IPS-11a (cell line): ENCODE measurements around the gene SORL1.
"Not testable (repeated sequence)": the region's sequence is repeated elsewhere in the genome, so short reads cannot be mapped to it uniquely, and the experiment has no call there.

Experiments used
- H3K4me3 ChIP-seq: one replicate; pipeline ENCODE4 v1.5.1; 2013; ENCODE audit warnings: low read depth, low read length, control low read depth

SORL1 gene

DNA sequence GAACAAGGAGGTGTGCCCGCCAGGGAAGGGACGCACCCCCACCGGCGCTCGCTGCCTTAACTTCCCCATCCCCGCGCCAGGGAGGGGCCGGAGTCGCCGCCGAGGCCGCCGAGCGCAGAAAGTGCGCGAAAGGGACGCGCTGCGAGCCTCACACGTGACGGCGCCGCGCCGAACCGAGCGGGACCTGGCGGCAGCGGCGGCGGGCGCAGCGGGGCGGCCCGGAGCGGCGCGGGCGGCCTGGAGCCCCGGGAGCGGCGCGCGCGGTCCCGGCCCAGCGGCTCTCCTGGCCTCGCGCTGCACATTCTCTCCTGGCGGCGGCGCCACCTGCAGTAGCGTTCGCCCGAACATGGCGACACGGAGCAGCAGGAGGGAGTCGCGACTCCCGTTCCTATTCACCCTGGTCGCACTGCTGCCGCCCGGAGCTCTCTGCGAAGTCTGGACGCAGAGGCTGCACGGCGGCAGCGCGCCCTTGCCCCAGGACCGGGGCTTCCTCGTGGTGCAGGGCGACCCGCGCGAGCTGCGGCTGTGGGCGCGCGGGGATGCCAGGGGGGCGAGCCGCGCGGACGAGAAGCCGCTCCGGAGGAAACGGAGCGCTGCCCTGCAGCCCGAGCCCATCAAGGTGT, at the start of gene SORL1:
TSS of gene SORL1 (plus strand) at position 329 of the 623 bp plus-strand sequence. CDS start at position 347, 18 bp downstream.
- H3K4me3 ChIP-seq = peak within 1 kb of the TSS; percentile 82

GRCh38 chr11:121405646-121406045, 46.5 kb upstream of the SORL1 start:
- H3K4me3 ChIP-seq = no peak overlapping the region

DNA sequence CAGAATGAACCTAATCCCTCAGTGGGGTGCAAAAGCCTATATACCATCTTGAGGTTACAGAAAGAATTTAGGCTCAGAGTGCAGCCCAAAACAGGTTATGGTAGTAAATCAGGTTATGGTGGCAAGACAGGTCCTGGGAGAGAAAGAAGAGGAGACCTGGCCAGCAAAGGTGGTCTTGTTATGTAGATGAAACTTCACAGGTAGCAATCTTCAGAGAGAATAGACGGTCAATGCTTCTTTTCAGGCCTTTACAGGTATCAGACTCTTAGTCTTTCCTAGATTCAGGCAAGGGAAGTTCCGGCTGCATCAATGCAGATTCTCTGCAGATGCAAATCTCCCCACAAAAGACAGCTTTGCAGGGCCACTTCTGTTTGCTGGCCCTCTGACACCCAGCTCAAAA, 45.8 kb upstream of the SORL1 start:
- no peak overlapping the region for H3K4me3 ChIP-seq

GRCh38 chr11:121408830-121409229, 43.3 kb upstream of the SORL1 start:
- no peak overlapping the region for H3K4me3 ChIP-seq

- H3K4me3 ChIP-seq = not testable (repeated sequence)
Measured at GRCh38 chr11:121410041-121410440, 42.1 kb upstream of the SORL1 start.

- not testable (repeated sequence) for H3K4me3 ChIP-seq
Measured at GRCh38 chr11:121411330-121411729, 40.8 kb upstream of the SORL1 start.

- H3K4me3 ChIP-seq = no peak overlapping the region
Measured at GRCh38 chr11:121412000-121412587, 40.0 kb upstream of the SORL1 start.

DNA sequence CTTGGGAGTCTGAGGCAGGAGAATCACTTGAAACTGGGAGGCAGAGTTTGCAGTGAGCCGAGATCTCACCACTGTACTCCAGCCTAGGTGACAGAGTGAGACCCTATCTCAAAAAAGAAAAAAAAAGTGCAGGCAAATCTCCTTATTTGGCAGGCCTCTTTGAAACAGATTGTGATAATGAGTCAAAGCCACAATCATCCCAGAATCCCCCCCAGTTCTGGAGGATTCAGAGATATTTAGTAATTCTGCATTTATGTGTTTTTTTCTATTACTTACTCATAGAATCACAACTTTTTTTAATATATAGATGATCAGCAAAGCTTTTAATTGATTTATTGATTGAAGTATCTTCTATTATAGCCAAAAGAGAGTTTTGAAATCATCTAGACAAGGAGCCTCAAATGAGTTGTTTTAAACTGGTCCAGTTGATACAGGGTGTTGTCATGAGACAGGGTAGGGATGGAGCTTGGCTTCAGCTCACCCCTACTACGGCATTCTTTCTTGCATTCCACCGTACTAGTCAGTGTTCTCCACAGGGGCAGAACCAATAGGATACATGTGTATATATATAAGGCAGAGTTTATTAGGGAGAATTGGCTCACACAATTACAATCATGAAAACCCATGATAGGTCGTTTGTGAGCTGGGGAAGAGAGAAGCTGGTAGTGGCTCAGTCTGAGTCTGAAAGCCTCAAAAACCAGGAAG, 39.3 kb upstream of the SORL1 start:
- no peak overlapping the region for H3K4me3 ChIP-seq

- no peak overlapping the region for H3K4me3 ChIP-seq
Measured at GRCh38 chr11:121414141-121414913, 37.8 kb upstream of the SORL1 start.

GRCh38 chr11:121415856-121416255, 36.3 kb upstream of the SORL1 start:
- H3K4me3 ChIP-seq = no peak overlapping the region

DNA sequence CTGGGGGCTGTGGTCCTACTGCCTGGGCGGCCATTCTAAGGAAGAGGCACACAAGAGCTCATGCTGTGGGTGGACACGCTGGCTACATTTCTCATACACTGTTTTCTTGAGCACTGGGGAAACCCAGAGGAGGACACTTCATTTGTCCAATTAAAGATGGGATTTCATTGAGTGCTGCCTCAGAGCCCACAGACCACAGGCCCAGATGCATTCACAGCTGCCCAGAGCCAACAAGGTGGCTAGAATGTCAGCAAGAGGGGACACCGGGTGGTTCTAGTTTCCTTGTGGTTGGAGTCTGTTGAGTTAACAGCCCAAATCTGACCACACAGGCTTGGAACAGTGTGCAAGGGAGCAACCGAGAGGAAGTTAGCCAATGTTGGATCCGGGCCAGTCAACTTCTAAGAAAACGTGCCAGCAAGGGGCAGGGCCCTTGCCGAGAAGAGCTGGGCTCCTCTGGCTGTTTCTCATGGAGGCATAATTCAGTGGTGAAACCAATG, 35.0 kb upstream of the SORL1 start:
- H3K4me3 ChIP-seq = no peak overlapping the region

GRCh38 chr11:121417607-121418006, 34.5 kb upstream of the SORL1 start:
- H3K4me3 ChIP-seq = no peak overlapping the region

DNA sequence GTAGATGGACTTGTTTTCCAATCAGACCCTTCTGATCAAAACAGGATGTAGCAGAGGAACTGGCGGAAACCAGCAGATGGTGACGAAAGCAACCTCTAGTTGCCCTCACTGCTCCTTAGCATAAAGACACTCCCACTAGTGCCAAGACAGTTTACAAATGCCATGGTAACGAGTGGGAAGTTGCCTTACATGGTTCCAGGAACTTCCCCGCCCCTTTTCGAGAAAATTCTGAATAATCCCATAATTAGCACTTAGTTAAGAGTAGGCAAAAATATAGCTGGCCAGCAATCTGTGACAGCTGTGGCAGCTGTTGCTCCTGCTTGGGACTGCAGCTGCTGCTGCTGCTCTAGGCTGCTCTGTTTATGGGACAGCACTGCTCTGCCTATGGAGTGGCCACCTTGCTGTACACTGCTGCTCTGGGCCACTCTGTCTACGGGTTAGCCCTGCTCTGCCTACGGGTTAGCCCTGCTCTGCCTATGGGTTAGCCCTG, 33.4 kb upstream of the SORL1 start:
- no peak overlapping the region for H3K4me3 ChIP-seq

DNA sequence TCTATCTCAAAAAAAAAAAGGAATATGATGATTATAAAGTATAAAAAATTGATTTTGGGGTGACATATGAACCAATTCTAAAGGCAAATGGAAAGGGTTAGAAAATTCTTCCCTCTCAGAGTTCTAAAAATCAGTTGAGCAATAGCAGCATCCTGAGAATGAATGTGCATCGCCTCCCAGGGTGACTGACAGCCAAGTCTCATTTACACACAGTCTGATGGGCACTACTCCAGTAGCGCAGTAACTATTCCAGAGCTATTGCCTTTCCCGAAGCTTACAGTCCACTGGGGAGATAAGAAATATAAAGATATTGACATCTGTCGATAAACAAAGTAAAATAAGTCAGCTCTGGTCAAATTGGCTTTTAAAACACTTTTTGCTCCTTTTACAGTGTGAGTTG, 32.3 kb upstream of the SORL1 start:
- H3K4me3 ChIP-seq = no peak overlapping the region

GRCh38 chr11:121420398-121420797, 31.7 kb upstream of the SORL1 start:
- H3K4me3 ChIP-seq = no peak overlapping the region

DNA sequence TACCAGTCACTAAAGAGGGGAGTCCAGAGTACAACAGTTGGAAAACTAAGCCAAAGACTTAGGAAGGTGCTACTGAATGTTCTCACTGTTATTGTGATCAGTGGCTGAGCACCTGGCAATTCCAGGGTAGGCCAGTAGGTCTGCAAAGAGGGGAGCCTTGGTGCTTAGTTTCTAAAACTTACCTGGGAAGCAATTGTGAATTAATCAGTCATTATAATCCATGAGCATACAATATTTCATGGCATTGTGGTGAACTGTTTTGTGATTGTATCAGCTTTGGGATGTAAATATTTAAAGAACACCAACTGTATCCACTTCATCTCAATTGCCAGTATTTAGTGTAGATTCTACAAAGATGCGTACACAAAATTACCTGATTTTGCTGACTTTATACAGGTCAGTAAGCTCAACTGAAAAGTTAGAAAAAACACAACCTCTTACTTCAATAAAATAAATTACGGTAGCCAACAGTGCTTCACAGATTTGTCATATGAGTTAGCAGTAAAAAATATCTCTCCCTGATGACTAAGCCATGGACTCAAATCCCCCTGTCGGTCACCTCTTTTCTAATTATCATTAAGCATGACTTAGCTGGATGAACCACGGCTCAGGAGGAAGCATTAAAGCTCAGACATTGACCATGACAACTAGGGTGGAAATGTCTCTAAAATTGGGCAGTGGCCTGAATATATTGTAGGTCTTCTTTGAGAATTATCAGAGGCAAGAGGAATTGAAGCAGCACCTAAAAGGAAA, 30.8 kb upstream of the SORL1 start:
- H3K4me3 ChIP-seq = no peak overlapping the region

DNA sequence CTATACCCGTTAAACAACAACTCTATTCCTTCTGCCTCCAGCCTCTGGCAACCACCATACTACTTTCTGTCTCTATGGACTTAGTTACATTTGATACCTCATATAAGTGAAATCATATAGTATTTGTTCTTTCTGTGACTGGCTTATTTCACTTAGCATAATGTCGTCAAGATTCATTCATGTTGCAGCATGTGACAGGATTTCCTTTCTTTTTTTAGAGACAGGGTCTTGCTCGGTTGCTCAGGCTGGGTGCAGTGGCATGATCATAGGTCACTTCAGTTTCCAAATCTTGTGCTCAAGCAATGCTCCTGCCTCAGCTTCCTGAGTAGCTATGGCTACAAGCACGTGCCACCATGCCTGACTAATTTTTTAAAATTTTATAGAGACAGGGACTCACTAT, 29.4 kb upstream of the SORL1 start:
- H3K4me3 ChIP-seq = no peak overlapping the region

GRCh38 chr11:121425828-121426227, 26.3 kb upstream of the SORL1 start:
- no peak overlapping the region for H3K4me3 ChIP-seq

DNA sequence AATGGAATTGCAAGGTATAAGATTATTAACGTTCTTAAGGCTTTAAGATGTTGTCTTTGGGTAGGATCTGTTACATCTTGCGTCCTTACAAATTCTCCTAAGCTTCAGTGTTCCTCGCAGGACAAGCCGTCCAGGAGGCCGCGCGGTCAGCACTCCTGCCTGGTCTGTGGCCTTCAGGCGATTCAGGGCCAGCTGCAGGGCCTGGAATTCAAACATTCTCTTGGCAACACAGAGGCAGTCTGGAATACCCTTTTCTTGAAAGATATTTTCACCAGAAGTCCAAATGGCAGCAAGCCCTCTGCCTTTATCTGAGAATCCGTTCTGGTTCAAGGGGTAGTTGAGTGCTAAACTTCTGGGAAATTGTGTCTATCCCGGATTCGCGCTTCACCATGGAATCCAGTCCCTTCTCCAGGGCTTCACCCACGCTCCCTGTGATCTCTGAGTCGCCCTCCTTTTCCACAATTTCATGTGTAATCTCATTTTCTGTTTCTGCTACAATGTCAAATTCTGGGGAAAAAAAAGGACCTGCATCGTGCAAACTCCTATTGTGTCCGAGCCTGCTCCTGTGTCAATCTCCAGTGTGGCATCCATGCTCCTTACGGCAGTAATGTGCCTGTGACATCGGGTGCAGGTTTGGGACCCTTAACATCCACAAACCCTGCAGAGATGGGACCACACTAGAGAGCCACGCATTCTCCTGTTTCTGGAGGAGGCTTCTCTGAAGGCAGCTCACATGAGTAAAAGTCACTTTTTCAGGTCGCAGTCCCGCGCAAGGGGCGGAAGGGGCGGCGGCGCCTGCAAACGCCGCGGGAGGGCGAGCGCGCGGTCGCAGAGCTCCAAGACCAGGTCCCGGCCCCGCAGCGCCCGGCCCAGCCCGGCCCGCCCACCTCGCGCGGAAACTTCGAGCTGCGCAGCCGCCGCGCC, 25.4 kb upstream of the SORL1 start:
- no peak overlapping the region for H3K4me3 ChIP-seq

GRCh38 chr11:121427400-121427744, 24.7 kb upstream of the SORL1 start:
- no peak overlapping the region for H3K4me3 ChIP-seq
